Fibroblast of the aortic adventitia (primary cell): Measurements from ENCODE around the gene RASL10A. TPM values are rescaled to one million over a fixed set of nuclear protein-coding genes. Genes with fewer than 3 reads are reported as not detected.

Source experiments
- DNase-seq: peaks from one replicate; pipeline ENCODE4 v3.0.0-alpha.2; 2010; ENCODE audit warnings: low read depth
- H3K4me3 ChIP-seq: 2 replicates; pipeline ENCODE4 v1.5.1; 2011; ENCODE audit warnings: low read depth, mild to moderate bottlenecking, control low read depth, low read length, moderate library complexity
- total RNA-seq: library from RNA; depleted of rRNA; stranded (reverse); fragments of >200 nt; gene quantifications from 2 replicates; pipeline ENCODE4 v1.2.3, GENCODE V29; 2012; ENCODE audit warnings: low replicate concordance
- TF ChIP-seq, protein P1 (sequence below): IDR thresholded peaks from 2 replicates; pipeline ENCODE4 v1.5.1; 2011; ENCODE audit warnings: mild to moderate bottlenecking, low read length, control low read depth, inconsistent platforms; ENCODE audit not compliant: insufficient read depth

The RASL10A gene
- total RNA-seq, 1 donor: not detected

DNA sequence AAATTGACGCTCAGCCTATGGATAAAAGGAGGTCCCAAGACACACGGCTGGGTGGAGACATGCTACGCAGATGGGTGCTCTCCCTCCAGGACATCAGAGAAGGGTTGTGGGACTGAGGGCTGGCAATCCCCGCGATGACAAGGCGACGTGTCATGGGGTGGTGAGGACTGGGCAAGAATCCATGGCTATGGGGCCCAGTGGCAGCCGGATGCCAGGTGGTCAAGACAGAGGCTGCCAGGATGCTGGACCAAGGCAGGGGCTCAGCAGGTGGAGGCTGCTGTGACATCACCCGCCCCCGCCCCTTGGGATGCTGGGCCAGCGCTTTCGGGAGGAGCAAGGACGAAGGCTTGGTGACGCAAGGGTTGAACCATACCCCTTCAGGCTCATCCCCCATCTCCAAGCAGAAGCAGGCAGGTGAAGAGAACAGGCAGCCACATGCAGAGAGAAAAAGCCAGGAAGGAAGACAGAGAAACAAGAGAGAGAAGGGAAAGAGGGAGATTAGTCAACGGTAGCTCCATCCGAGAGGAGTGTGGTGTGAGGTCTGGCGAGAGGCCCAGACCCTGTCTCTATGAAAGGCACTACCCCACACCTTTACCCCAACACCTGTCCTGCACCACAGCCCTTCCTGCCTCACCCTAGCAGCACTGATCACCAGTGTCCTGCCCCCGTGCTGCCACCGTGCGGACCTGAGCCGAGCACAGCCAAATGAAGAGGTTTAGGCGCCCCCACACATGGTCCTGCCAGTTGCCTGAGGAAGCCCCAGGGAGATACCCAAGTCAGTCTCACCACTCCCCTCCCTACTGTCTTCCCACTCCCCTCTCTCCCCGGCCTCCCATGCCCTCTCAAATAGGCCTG is 24.1 kb upstream of the RASL10A start:
- TF ChIP-seq, protein P1, sequence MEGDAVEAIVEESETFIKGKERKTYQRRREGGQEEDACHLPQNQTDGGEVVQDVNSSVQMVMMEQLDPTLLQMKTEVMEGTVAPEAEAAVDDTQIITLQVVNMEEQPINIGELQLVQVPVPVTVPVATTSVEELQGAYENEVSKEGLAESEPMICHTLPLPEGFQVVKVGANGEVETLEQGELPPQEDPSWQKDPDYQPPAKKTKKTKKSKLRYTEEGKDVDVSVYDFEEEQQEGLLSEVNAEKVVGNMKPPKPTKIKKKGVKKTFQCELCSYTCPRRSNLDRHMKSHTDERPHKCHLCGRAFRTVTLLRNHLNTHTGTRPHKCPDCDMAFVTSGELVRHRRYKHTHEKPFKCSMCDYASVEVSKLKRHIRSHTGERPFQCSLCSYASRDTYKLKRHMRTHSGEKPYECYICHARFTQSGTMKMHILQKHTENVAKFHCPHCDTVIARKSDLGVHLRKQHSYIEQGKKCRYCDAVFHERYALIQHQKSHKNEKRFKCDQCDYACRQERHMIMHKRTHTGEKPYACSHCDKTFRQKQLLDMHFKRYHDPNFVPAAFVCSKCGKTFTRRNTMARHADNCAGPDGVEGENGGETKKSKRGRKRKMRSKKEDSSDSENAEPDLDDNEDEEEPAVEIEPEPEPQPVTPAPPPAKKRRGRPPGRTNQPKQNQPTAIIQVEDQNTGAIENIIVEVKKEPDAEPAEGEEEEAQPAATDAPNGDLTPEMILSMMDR: no peak
- no peak overlapping the region for H3K4me3 ChIP-seq
- DNase-seq: no peak

DNA sequence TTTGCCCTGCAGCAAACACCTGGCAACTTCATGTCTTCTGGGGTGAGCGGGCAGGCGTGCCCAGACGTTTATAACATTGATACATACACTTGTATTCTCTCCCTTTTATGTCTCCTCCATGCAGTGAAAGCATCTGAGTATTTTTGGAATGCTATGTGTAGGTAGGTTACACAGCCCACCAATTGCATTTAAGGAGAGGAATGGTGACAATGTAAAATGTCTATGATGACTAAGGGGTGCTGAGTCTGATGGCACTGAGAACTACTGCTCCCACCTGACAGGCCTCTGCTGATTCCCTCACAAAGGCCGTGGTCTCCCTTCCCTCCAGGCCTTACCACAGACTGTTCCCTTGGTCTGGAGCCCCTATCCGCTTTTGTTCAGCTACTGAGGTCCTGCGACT is 22.9 kb upstream of the RASL10A start:
- H3K4me3 ChIP-seq: no peak overlapping the region
- DNase-seq: no peak
- TF ChIP-seq, protein P1: no peak

DNA sequence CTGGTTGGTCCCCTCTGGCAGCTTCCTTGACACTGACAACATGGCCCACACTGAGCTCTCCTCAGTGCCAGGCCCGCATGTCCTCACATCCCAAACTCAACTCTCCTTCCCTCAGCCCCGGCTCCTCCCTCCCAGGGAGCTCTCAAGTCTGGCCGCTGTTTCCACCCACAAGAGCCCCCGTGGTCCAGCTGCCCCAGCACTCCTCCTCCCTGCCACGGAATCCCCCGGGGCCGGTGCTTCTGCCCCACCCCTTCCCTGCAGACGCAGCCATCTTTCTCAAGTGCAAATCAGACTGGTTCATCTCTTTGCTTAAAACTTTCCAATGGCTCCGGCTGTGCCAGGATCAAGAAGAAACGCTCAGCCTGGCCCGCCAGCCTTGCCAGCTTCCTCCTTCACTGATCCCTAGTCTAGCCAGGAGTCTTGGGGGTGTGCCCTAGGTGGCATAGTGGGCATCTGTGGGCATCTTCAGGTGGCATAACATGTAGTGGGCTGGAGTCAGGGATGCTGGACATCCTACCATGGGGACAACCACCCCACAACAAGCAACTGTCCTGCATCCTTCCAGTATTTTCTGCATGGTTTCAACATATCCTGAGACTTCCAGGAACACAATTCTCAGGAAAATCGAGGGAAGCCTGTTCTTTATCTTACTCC is 22.3 kb upstream of the RASL10A start:
- DNase-seq: no peak

DNA sequence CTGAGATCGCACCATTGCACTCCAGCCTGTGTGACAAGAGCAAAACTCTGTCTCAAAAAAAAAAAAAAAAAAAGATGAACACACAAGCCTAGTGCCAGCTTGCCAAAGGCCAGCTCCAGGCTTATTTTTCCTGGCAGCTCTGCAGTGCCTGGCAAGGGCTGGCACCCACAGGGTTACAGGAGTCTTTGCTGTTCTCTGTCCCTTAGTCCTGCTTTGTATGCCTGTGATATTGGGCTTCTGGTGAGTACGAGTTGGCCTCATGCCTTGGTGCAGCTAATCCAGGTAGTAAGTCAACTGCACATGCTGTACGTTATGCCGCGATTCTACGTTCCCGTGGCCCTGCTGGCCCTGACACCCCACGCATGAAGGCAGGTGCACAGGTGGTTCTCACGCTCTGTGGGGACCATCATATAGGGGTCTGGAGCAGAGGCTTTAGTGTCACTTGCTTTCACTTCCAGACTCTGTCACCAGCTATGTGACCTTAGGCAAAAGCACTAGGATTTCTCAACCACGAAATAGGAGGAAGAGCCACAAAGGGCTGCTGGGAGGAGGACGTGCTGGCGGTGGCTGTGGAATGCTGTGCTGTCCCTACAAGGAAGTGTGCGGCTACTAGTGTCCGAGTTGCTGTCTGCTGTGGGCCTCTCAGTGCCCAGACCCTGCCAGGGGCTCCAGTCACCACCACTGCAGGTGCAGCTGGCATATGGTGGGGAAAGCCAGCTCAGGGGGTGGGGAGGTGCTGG is 21.4 kb upstream of the RASL10A start:
- TF ChIP-seq, protein P1: no peak
- no peak for DNase-seq
- no peak overlapping the region for H3K4me3 ChIP-seq

More for the DNA sequence above, 22.3 kb upstream of the RASL10A start:
- TF ChIP-seq, protein P1: no peak
- no peak overlapping the region for H3K4me3 ChIP-seq

DNA sequence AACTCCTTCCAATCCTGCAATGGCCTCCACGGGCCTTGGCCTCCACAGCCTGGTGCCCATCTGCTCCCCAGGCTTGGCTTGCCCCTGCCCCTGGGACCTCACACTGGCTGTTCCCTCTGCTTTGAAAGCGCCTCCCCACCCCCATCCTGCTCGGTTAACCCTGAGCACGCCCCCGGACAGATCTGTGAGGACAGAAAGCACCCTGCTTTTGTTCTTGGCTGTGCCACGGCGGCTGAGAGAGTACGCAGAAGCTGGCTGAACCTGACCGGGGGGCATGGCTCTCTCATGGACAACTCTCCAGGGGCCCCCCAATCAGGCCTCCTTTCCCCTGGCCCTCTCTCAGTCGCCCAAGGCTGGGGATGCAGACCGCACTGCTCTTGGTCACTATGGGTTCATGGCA is 20.2 kb upstream of the RASL10A start:
- TF ChIP-seq, protein P1: no peak
- no peak for DNase-seq
- no peak overlapping the region for H3K4me3 ChIP-seq

DNA sequence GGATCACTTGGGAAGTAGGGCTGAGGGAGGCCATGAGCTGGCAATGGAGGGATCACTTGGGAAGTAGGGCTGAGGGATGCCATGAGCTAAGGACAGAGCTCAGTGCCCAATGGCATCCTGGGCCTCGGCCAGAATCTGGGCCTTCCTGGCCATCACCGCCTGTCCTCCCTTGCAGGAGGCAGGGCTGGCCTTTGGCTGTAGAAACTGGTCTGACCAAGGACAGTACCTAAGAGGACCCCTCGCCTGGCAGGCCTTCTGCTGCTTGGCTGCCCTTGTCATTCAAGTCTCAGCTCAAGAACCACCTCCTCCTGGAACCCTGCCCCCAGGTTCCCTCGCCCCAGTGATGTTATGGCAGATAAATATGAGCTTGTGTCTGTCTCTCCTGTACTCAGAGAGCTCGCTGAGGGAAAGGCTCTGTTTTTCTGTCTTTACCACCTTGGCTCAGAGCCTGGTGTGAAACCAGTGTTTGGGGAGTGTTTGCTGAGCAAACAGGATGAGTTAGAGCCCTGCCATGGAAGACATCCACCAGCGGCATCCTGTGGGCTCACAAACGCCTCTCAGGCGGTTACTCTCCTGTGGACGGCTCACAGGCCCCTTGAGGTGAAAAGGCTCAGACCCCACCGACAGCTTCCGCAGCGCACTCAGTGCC is 19.3 kb upstream of the RASL10A start:
- no peak for DNase-seq
- no peak overlapping the region for H3K4me3 ChIP-seq
- TF ChIP-seq, protein P1: no peak
